DOHH2 (cell line): Measurements from ENCODE around the gene PCDHA4.
"Not testable (repeated sequence)": the region's sequence is repeated elsewhere in the genome, so short reads cannot be mapped to it uniquely, and the experiment has no call there.

Experiments used
- H3F3A ChIP-seq: fragments of 200-600 bp; sonication (generic), shearing (Covaris generic); 2 replicates; pipeline ENCODE4 v1.6.0; 2016; ENCODE audit warnings: antibody characterized with exemption, mild to moderate bottlenecking; ENCODE audit not compliant: control insufficient read depth, insufficient read depth
- H3K27ac ChIP-seq: fragments of 200-600 bp; sonication (generic); 2 replicates; pipeline ENCODE4 v1.5.1; 2014; ENCODE audit warnings: low read depth, mild to moderate bottlenecking, low read length, moderate library complexity
- H3K27me3 ChIP-seq: fragments of 200-600 bp; sonication (generic); 2 replicates; pipeline ENCODE4 v1.6.1; 2014; ENCODE audit warnings: mild to moderate bottlenecking, low read length, mixed read lengths; ENCODE audit not compliant: control insufficient read depth
- H3K36me3 ChIP-seq: fragments of 200-600 bp; sonication (generic); 2 replicates; pipeline ENCODE4 v1.6.1; 2014; ENCODE audit warnings: mild to moderate bottlenecking, low read length, moderate library complexity, mixed read lengths; ENCODE audit not compliant: control insufficient read depth
- H3K4me1 ChIP-seq: fragments of 200-600 bp; sonication (generic); 2 replicates; pipeline ENCODE4 v1.6.1; 2014; ENCODE audit warnings: mild to moderate bottlenecking, low read length, mixed read lengths; ENCODE audit not compliant: control insufficient read depth
- H3K4me2 ChIP-seq: fragments of 200-600 bp; sonication (generic); 2 replicates; pipeline ENCODE4 v1.6.0; 2014; ENCODE audit warnings: mild to moderate bottlenecking, low read length, moderate library complexity
- H3K4me3 ChIP-seq: fragments of 200-600 bp; sonication (generic); 2 replicates; pipeline ENCODE4 v1.5.1; 2014; ENCODE audit warnings: mild to moderate bottlenecking, low read length, mixed read lengths
- H3K79me2 ChIP-seq: fragments of 200-600 bp; sonication (generic); 2 replicates; pipeline ENCODE4 v1.6.1; 2014; ENCODE audit warnings: mild to moderate bottlenecking, low read length, mixed read lengths; ENCODE audit not compliant: control insufficient read depth
- H3K9me2 ChIP-seq: fragments of 200-600 bp; sonication (generic); replicated peaks from 2 replicates; pipeline ENCODE4 v1.6.1; 2014; ENCODE audit warnings: mild to moderate bottlenecking, low read length, mixed read lengths; ENCODE audit not compliant: control insufficient read depth
- H3K9me3 ChIP-seq: fragments of 200-600 bp; sonication (generic); 2 replicates; pipeline ENCODE4 v1.6.1; 2014; ENCODE audit warnings: antibody characterized with exemption, low read length, mixed read lengths; ENCODE audit not compliant: control insufficient read depth, insufficient read depth
- H4K20me1 ChIP-seq: fragments of 200-600 bp; sonication (generic); 2 replicates; pipeline ENCODE4 v1.6.0; 2014; ENCODE audit warnings: low read depth, mild to moderate bottlenecking, antibody characterized with exemption, low read length, moderate library complexity; ENCODE audit not compliant: control insufficient read depth, insufficient read depth
- EZH2phosphoT487 ChIP-seq: fragments of 200-600 bp; sonication (generic); IDR thresholded peaks from 2 replicates; pipeline ENCODE4 v1.6.1; 2017; ENCODE audit warnings: borderline replicate concordance, mild to moderate bottlenecking, antibody characterized with exemption, low read length, moderate library complexity, mixed read lengths
- TF ChIP-seq, protein P1 (sequence below): fragments of 200-600 bp; sonication (generic); IDR thresholded peaks from one replicate; pipeline ENCODE4 v1.5.1; 2014; ENCODE audit warnings: antibody characterized with exemption, mild to moderate bottlenecking, low read depth, low read length; ENCODE audit not compliant: poor library complexity, severe bottlenecking

Gene PCDHA4

DNA sequence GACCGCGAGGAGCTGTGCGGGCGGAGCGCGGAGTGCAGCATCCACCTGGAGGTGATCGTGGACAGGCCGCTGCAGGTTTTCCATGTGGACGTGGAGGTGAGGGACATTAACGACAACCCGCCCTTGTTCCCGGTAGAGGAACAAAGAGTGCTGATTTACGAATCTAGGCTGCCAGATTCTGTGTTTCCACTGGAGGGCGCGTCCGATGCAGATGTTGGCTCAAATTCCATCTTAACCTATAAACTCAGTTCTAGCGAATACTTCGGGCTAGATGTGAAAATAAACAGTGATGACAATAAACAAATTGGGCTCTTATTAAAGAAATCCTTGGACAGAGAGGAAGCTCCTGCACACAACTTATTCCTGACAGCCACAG lies 21.5 kb downstream of the PCDHA4 start:
- TF ChIP-seq EZH2phosphoT487: no peak
- TF ChIP-seq, protein P1, sequence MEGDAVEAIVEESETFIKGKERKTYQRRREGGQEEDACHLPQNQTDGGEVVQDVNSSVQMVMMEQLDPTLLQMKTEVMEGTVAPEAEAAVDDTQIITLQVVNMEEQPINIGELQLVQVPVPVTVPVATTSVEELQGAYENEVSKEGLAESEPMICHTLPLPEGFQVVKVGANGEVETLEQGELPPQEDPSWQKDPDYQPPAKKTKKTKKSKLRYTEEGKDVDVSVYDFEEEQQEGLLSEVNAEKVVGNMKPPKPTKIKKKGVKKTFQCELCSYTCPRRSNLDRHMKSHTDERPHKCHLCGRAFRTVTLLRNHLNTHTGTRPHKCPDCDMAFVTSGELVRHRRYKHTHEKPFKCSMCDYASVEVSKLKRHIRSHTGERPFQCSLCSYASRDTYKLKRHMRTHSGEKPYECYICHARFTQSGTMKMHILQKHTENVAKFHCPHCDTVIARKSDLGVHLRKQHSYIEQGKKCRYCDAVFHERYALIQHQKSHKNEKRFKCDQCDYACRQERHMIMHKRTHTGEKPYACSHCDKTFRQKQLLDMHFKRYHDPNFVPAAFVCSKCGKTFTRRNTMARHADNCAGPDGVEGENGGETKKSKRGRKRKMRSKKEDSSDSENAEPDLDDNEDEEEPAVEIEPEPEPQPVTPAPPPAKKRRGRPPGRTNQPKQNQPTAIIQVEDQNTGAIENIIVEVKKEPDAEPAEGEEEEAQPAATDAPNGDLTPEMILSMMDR: no peak
- H3K36me3 ChIP-seq: no peaks in the 10 kb centered on the region
- no peaks in the 10 kb centered on the region for H3K27me3 ChIP-seq
- H3K9me2 ChIP-seq: no peaks in the 10 kb centered on the region
- no peaks in the 10 kb centered on the region for H3K4me1 ChIP-seq
- H3K9me3 ChIP-seq: no peaks in the 10 kb centered on the region
- H3K4me2 ChIP-seq: no peak overlapping the region
- H3K79me2 ChIP-seq: no peaks in the 10 kb centered on the region
- no peak overlapping the region for H3K27ac ChIP-seq
- H3K4me3 ChIP-seq: no peak overlapping the region
- no peaks in the 10 kb centered on the region for H3F3A ChIP-seq
- H4K20me1 ChIP-seq: no peaks in the 10 kb centered on the region

DNA sequence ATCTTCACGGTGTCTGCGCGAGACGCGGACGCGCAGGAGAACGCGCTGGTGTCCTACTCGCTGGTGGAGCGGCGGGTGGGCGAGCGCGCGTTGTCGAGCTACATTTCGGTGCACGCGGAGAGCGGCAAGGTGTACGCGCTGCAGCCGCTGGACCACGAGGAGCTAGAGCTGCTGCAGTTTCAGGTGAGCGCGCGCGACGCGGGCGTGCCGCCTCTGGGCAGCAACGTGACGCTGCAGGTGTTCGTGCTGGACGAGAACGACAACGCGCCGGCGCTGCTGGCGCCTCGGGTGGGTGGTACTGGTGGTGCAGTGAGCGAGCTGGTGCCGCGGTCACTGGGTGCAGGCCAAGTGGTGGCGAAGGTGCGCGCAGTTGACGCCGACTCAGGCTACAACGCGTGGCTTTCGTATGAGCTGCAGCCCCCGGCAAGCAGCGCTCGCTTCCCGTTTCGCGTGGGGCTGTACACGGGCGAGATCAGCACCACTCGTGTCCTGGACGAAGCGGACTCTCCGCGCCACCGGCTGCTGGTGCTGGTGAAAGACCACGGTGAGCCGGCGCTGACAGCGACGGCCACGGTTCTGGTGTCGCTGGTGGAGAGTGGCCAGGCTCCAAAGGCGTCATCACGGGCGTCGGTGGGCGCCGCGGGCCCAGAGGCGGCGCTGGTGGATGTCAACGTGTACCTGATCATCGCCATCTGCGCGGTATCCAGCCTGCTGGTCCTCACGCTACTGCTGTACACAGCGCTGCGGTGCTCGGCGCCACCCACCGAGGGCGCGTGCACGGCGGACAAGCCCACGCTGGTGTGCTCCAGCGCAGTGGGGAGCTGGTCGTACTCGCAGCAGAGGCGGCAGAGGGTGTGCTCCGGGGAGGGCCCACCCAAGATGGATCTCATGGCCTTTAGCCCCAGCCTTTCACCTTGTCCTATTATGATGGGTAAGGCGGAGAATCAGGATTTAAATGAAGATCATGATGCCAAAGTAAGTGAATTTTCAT lies 22.9 kb downstream of the PCDHA4 start:
- H3K9me2 ChIP-seq, H3F3A ChIP-seq, H3K27ac ChIP-seq, H3K79me2 ChIP-seq, H4K20me1 ChIP-seq, H3K27me3 ChIP-seq, H3K9me3 ChIP-seq, H3K4me3 ChIP-seq, H3K4me2 ChIP-seq, H3K4me1 ChIP-seq, H3K36me3 ChIP-seq: not testable (repeated sequence)

DNA sequence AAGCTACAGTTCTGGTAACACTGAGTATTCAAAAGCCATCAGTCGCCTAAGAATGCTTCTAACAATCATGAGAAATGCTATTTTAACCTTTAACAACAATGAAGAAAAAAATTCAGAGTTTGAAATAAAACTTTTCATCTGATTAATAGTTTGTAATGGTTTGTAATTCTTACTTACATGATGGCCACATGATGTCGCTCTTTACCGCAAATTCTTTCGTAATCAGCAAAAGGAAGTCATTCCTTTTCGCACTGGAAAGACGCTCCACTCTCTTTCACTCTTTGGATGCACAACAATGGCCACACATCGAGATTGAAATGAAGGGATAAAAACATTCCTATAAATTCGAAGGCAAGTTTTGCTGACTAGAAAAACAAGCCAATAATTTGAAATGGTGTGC lies 27.1 kb downstream of the PCDHA4 start, which contains the start of gene PCDHA7:
Gene PCDHA7 (plus strand): TSS at position 277 of the 400 bp plus-strand sequence. CDS start 115 bp downstream, at position 392.
- no peak within 1 kb of the TSS for H3K4me3 ChIP-seq

DNA sequence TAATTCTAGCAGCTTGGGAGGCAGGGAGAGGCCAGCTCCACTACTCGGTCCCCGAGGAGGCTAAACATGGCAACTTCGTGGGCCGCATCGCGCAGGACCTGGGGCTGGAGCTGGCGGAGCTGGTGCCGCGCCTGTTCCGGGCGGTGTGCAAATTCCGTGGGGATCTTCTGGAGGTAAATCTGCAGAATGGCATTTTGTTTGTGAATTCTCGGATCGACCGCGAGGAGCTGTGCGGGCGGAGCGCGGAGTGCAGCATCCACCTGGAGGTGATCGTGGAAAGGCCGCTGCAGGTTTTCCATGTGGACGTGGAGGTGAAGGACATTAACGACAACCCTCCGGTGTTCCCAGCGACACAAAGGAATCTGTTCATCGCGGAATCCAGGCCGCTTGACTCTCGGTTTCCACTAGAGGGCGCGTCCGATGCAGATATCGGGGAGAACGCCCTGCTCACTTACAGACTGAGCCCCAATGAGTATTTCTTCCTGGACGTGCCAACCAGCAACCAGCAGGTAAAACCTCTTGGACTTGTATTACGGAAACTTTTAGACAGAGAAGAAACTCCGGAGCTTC lies 27.7 kb downstream of the PCDHA4 start:
- H3K79me2 ChIP-seq, H3K4me3 ChIP-seq: not testable (repeated sequence)

More for the DNA sequence above, 27.1 kb downstream of the PCDHA4 start, which contains the start of gene PCDHA7:
- Histone ChIP-seq H3K9me2 (no peaks in the 10 kb centered on the region), H3K79me2 (no peaks in the 10 kb centered on the region), H3K4me1 (no peaks in the 10 kb centered on the region), H3F3A (no peaks in the 10 kb centered on the region), H3K27ac (no peak within 1 kb of the TSS), H4K20me1 (no peaks in the 10 kb centered on the region), H3K4me2 (no peak within 1 kb of the TSS), H3K36me3 (no peaks in the 10 kb centered on the region), H3K27me3 (no peaks in the 10 kb centered on the region), H3K9me3 (no peaks in the 10 kb centered on the region)
- TF ChIP-seq EZH2phosphoT487: no peak
- TF ChIP-seq, protein P1: no peak

More for the DNA sequence above, 27.7 kb downstream of the PCDHA4 start:
- not testable (repeated sequence) for H3F3A ChIP-seq, H3K27ac ChIP-seq, H4K20me1 ChIP-seq, H3K9me3 ChIP-seq, H3K4me2 ChIP-seq, H3K9me2 ChIP-seq, H3K36me3 ChIP-seq, H3K27me3 ChIP-seq, H3K4me1 ChIP-seq
